Upper lobe of left lung (tissue), 6 donors: ENCODE results near the gene SLC8A2. TPM values are rescaled to one million over a fixed set of nuclear protein-coding genes. Genes with fewer than 3 reads are reported as not detected.

Source experiments
- ATAC-seq, 2 donors: fragments of 200-7000 bp; cut with Tn5 transposase; one replicate each; pipeline ENCODE4 v1.9.1; 2022; ENCODE audit warnings: mild to moderate bottlenecking in 2 of 2, moderate library complexity in 2 of 2; ENCODE audit not compliant: low FRiP score in 2 of 2
- DNase-seq, 2 donors: peaks; one replicate each; pipeline ENCODE4 v3.0.0-alpha.2; 2019 to 2020
- H3K27ac ChIP-seq, 4 donors: fragments of 200-600 bp; sonication (generic); one replicate each; pipeline ENCODE4 v1.5.1; 2016 to 2019
- H3K27me3 ChIP-seq, 4 donors: fragments of 200-600 bp; sonication (generic); one replicate each; pipeline ENCODE4 v1.5.1; 2017 to 2019
- H3K36me3 ChIP-seq, 4 donors: fragments of 200-600 bp; sonication (generic); one replicate each; pipeline ENCODE4 v1.5.1; 2016 to 2019
- H3K4me1 ChIP-seq, 4 donors: fragments of 200-600 bp; sonication (generic); one replicate each; pipeline ENCODE4 v1.5.1; 2018 to 2019
- H3K4me3 ChIP-seq, 4 donors: fragments of 200-600 bp; sonication (generic); one replicate each; pipeline ENCODE4 v1.5.1; 2017 to 2019; ENCODE audit warnings: mild to moderate bottlenecking in 2 of 4, moderate library complexity in 1 of 4
- H3K9me3 ChIP-seq, 4 donors: fragments of 200-600 bp; sonication (generic); one replicate each; pipeline ENCODE4 v1.5.1; 2018 to 2019
- CTCF ChIP-seq, 6 experiments: fragments of 450-650 bp in 4 of 6; fragments of 200-600 bp in 2 of 6; sonication (generic) in 2 of 6; IDR thresholded peaks; one replicate each; pipeline ENCODE4 v1.5.1; 2016 to 2019; ENCODE audit warnings: antibody characterized with exemption in 6 of 6
- EP300 ChIP-seq, 4 donors: sonication (generic); formaldehyde crosslinking; IDR thresholded peaks; one replicate each; pipeline ENCODE4 v1.5.1; 2017; ENCODE audit warnings: antibody characterized with exemption in 4 of 4, control low read depth in 2 of 4
- POLR2A ChIP-seq, 4 donors: fragments of 450-650 bp; IDR thresholded peaks; one replicate each; pipeline ENCODE4 v1.5.1; 2016 to 2017; ENCODE audit warnings: antibody characterized with exemption in 4 of 4, mild to moderate bottlenecking in 2 of 4
- POLR2AphosphoS5 ChIP-seq, 2 donors: sonication (generic); formaldehyde crosslinking; IDR thresholded peaks; one replicate each; pipeline ENCODE4 v1.5.1; 2017; ENCODE audit warnings: antibody characterized with exemption in 2 of 2
- WGBS, 2 donors: methylation state at CpG; one replicate each; pipeline ENCODE4 v1.1.5; 2017 to 2018; 5-methylcytosine and 5-hydroxymethylcytosine counted together
- total RNA-seq, 6 donors: library from RNA; depleted of rRNA in 4 of 6; stranded (reverse); fragments of >200 nt in 4 of 6; gene quantifications; one replicate each; pipeline versions ENCODE4 v1.1.0 to v1.2.1, GENCODE V29; 2016 to 2021
- donor health status: DM: no; HTN: no; CAD: no; lungs with moderate emphysema.
- donor health status: DM: no; HTN: yes; CAD: no; lungs with severe emphysema.

Gene SLC8A2
- total RNA-seq, 6 donors from 2014 or later, result 0.11 to 0.64 (median 0.15) TPM; not detected in 3

- H3K27me3 ChIP-seq, result peaks cover 4 to 43% (median 22%) of the 10 kb centered on the region in 4 donors
- no peaks in the 10 kb centered on the region for H3K36me3 ChIP-seq
- no peak for ATAC-seq
- no peak overlapping the region for H3K27ac ChIP-seq
- TF ChIP-seq CTCF (IDR thresholded peaks at IDR 0.05) (no peak), EP300 (IDR thresholded peaks at IDR 0.05) (no peak), POLR2AphosphoS5 (IDR thresholded peaks at IDR 0.05) (no peak), POLR2A (IDR thresholded peaks at IDR 0.05) (no peak)
- no peaks in the 10 kb centered on the region for H3K9me3 ChIP-seq
- WGBS, 2 donors, result 10 to 20% methylated on average over 18 to 19 of the region's 19 CpGs
- no peak overlapping the region for H3K4me3 ChIP-seq
- H3K4me1 ChIP-seq, result peaks cover 2 to 29% (median 10%) of the 10 kb centered on the region in 4 donors
- peak in 1 of 2 donors; percentile 62 for DNase-seq
These were observed 48.4 kb downstream of the SLC8A2 start for GRCh38 chr19:47423203-47423882.

- no peaks in the 10 kb centered on the region for H3K9me3 ChIP-seq
- no peaks in the 10 kb centered on the region for H3K36me3 ChIP-seq
- H3K4me1 ChIP-seq, result peaks cover 0 to 30% (median 4%) of the 10 kb centered on the region in 4 donors
- DNase-seq (no peak), ATAC-seq (no peak)
- H3K4me3 ChIP-seq, result no peak overlapping the region
- 0 to 9% methylated on average over 1 of the region's 1 CpG for WGBS, 2 donors
- H3K27ac ChIP-seq, result no peak overlapping the region
- H3K27me3 ChIP-seq, result peaks cover 4 to 43% (median 22%) of the 10 kb centered on the region in 4 donors
- no peak for TF ChIP-seq EP300 (IDR thresholded peaks at IDR 0.05)
These were observed 49.1 kb downstream of the SLC8A2 start for GRCh38 chr19:47422417-47423163.

GRCh38 chr19:47421844-47422395 is 49.8 kb downstream of the SLC8A2 start:
- no peaks in the 10 kb centered on the region for H3K36me3 ChIP-seq
- H3K9me3 ChIP-seq, result no peaks in the 10 kb centered on the region
- peaks cover 4 to 49% (median 25%) of the 10 kb centered on the region in 4 donors for H3K27me3 ChIP-seq
- 2 to 3% methylated on average over 23 to 30 of the region's 31 CpGs for WGBS, 2 donors
- TF ChIP-seq CTCF (IDR thresholded peaks at IDR 0.05) (no peak), POLR2AphosphoS5 (IDR thresholded peaks at IDR 0.05) (no peak), EP300 (IDR thresholded peaks at IDR 0.05) (no peak)
- H3K4me3 ChIP-seq, result no peak overlapping the region
- DNase-seq (peak in 1 of 2 donors; percentile 74), ATAC-seq (no peak)
- H3K4me1 ChIP-seq, result peaks cover 0 to 32% (median 3%) of the 10 kb centered on the region in 4 donors
- H3K27ac ChIP-seq, result no peak overlapping the region

- no peaks in the 10 kb centered on the region for H3K36me3 ChIP-seq
- no peaks in the 10 kb centered on the region for H3K9me3 ChIP-seq
- H3K27ac ChIP-seq, result no peak overlapping the region
- H3K27me3 ChIP-seq, result peaks cover 4 to 52% (median 28%) of the 10 kb centered on the region in 4 donors
- DNase-seq (peak in 1 of 2 donors; percentile 54), ATAC-seq (no peak)
- no peak overlapping the region for H3K4me3 ChIP-seq
- 13 to 20% methylated on average over 4 to 11 of the region's 16 CpGs for WGBS, 2 donors
- H3K4me1 ChIP-seq, result peaks cover 0 to 32% (median 3%) of the 10 kb centered on the region in 4 donors
- TF ChIP-seq CTCF (IDR thresholded peaks at IDR 0.05) (no peak), POLR2AphosphoS5 (IDR thresholded peaks at IDR 0.05) (no peak), POLR2A (IDR thresholded peaks at IDR 0.05) (no peak), EP300 (IDR thresholded peaks at IDR 0.05) (no peak)
These were observed 50.4 kb downstream of the SLC8A2 start for GRCh38 chr19:47421244-47421786.

- TF ChIP-seq CTCF (IDR thresholded peaks at IDR 0.05), result no peak
- TF ChIP-seq POLR2AphosphoS5 (IDR thresholded peaks at IDR 0.05), result no peak
- no peak for TF ChIP-seq EP300 (IDR thresholded peaks at IDR 0.05)
- no peak for TF ChIP-seq POLR2A (IDR thresholded peaks at IDR 0.05)
- Histone ChIP-seq H3K36me3 (no peaks in the 10 kb centered on the region), H3K27me3 (peaks cover 4 to 54% (median 30%) of the 10 kb centered on the region in 4 donors), H3K4me3 (no peak overlapping the region), H3K27ac (no peak overlapping the region), H3K4me1 (peaks cover 0 to 32% (median 3%) of the 10 kb centered on the region in 4 donors), H3K9me3 (no peaks in the 10 kb centered on the region)
- 8% methylated on average over 19 of the region's 19 CpGs for WGBS, 2 donors
- DNase-seq, result peak in 1 of 2 donors; percentile 64
- ATAC-seq, result no peak
These were observed 51.9 kb downstream of the SLC8A2 start for GRCh38 chr19:47419789-47420188.
